Measurements from ENCODE around the gene MRNIP. TPM values are rescaled to one million over a fixed set of nuclear protein-coding genes. Genes with fewer than 3 reads are reported as not detected.

Gene MRNIP, protein sequence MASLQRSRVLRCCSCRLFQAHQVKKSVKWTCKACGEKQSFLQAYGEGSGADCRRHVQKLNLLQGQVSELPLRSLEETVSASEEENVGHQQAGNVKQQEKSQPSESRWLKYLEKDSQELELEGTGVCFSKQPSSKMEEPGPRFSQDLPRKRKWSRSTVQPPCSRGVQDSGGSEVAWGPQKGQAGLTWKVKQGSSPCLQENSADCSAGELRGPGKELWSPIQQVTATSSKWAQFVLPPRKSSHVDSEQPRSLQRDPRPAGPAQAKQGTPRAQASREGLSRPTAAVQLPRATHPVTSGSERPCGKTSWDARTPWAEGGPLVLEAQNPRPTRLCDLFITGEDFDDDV
- polyA plus RNA-seq = 10 to 100 TPM; 11.3 to 39.3 (median 20.7) TPM
- long read RNA-seq, donor 1, full-length matches to known transcripts = 11 of 11 reads
- long read RNA-seq, donor 1, partial matches to known transcripts = 0 of 11 reads
- long read RNA-seq, donor 1, other reads (novel, unspliced or antisense) = 0 of 11 reads
- long read RNA-seq, donor 2, full-length matches to known transcripts = 3 of 289 reads
- long read RNA-seq, donor 2, partial matches to known transcripts = 286 of 289 reads
- long read RNA-seq, donor 2, other reads (novel, unspliced or antisense) = 0 of 289 reads
- long read RNA-seq, donor 3, full-length matches to known transcripts = 2 of 2 reads
- long read RNA-seq, donor 3, partial matches to known transcripts = 0 of 2 reads
- long read RNA-seq, donor 3, other reads (novel, unspliced or antisense) = 0 of 2 reads
- long read RNA-seq, donor 4 = 0 reads
- long read RNA-seq, donor 5, full-length matches to known transcripts = 2 of 2 reads
- long read RNA-seq, donor 5, partial matches to known transcripts = 0 of 2 reads
- long read RNA-seq, donor 5, other reads (novel, unspliced or antisense) = 0 of 2 reads
- long read RNA-seq, donor 6 = 0 reads
- long read RNA-seq, donor 7, full-length matches to known transcripts = 8 of 8 reads
- long read RNA-seq, donor 7, partial matches to known transcripts = 0 of 8 reads
- long read RNA-seq, donor 7, other reads (novel, unspliced or antisense) = 0 of 8 reads
- long read RNA-seq, donor 8 = 0 reads
- long read RNA-seq, donor 9, full-length matches to known transcripts = 1 of 1 reads
- long read RNA-seq, donor 9, partial matches to known transcripts = 0 of 1 reads
- long read RNA-seq, donor 9, other reads (novel, unspliced or antisense) = 0 of 1 reads
- long read RNA-seq, donor 10, full-length matches to known transcripts = 7 of 582 reads
- long read RNA-seq, donor 10, partial matches to known transcripts = 536 of 582 reads
- long read RNA-seq, donor 10, other reads (novel, unspliced or antisense) = 39 of 582 reads

DNA sequence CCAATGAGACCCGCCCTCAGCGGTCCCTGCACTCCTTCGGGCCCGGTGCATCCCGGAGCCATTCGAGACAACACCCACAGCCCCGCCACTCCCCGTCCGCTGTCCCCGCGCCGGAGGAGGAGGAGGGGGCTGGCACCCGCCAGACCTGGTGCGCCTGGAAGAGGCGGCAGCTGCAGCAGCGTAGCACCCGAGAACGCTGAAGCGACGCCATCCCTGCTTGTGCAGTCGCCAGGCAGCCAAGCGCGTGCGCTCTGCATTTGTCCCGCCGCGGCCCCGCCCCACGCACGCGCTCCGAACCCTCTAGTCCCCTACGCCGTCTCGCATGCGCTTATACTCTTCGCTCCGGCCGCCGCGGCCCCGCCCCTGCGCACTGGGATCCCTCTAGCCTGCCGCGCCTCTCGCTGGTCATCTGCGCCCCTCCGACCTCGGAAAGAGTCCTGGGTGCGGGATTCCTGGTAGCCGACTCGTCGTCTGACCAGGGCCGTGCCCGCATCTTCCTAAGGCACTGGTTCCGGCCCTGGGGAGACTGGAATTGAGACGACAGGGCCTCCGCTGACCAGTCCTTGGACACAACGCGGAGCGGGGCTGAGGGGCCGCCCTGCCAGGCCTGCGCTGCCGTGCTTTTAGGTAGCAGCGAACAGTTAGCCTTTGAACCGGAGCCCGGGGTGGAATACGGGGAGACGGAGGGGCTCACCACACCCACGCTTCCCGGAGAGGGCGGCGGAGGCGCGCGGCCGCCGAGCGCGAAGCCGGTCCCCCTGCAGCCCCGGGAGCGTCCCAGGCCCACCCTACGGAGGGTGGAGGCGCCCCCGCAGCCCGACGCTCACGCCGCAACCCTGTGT, at the start of gene MRNIP:
MRNIP (minus strand) TSS at position 232 of the 842 bp plus-strand sequence; CDS start at position 211, 21 bp downstream.
- Histone ChIP-seq H3K4me3 (ENCODE audit: low read depth in 1 of 3, low read length in 3 of 3) (peak within 1 kb of the TSS; percentile 70 to 82 (median 79)), H3K4me1 (ENCODE audit: control insufficient read depth in 3 of 3, insufficient read depth in 2 of 3, low read depth in 1 of 3, low read length in 2 of 3) (no peaks in the 10 kb centered on the region), H3K36me3 (ENCODE audit: control insufficient read depth in 3 of 3, insufficient read depth in 2 of 3, low read depth in 1 of 3, low read length in 3 of 3) (peaks cover 4 to 24% (median 7%) of the 10 kb centered on the region in 3 donors), H3K27me3 (ENCODE audit: control insufficient read depth in 3 of 3, insufficient read depth in 3 of 3, low read length in 3 of 3) (no peaks in the 10 kb centered on the region), H3K27ac (ENCODE audit: low read depth in 1 of 3, low read length in 2 of 3) (peak within 1 kb of the TSS; percentile 79 to 87 (median 80)), H3K9me3 (ENCODE audit: control insufficient read depth in 2 of 2, insufficient read depth in 1 of 2, low read depth in 1 of 2, low read length in 1 of 2) (peaks cover 0 to 12% of the 10 kb centered on the region in 2 donors)
- FAIRE-seq (no peak), DNase-seq (peak; percentile 95 to 98)
- 0 to 1% (median 1%) methylated on average over 77 to 90 of the region's 90 CpGs for WGBS, 3 donors

GRCh38 chr5:179907556-179908324, 49.1 kb upstream of the MRNIP start, which contains the start of gene TBC1D9B:
TBC1D9B (minus strand) TSS chr5:179907897; CDS start chr5:179907821, 76 bp downstream.
- WGBS, 3 donors = 1 to 3% (median 3%) methylated on average over 24 to 105 of the region's 105 CpGs
- H3K27ac ChIP-seq (ENCODE audit: low read depth in 1 of 3, low read length in 2 of 3) = peak within 1 kb of the TSS; percentile 40 to 89 (median 77)
- peak within 1 kb of the TSS; percentile 64 to 92 (median 88) for H3K4me3 ChIP-seq (ENCODE audit: low read depth in 1 of 3, low read length in 3 of 3)

GRCh38 chr5:179906795-179907555, 48.4 kb upstream of the MRNIP start:
- H3K36me3 ChIP-seq (ENCODE audit: control insufficient read depth in 3 of 3, insufficient read depth in 2 of 3, low read depth in 1 of 3, low read length in 3 of 3) = peaks cover 0 to 35% (median 4%) of the 10 kb centered on the region in 3 donors
- peaks cover 0 to 8% (median 0%) of the 10 kb centered on the region in 3 donors for H3K4me1 ChIP-seq (ENCODE audit: control insufficient read depth in 3 of 3, insufficient read depth in 2 of 3, low read depth in 1 of 3, low read length in 2 of 3)
- H3K27ac ChIP-seq (ENCODE audit: low read depth in 1 of 3, low read length in 2 of 3) = peak overlapping the region in 2 of 3 donors; percentile 40 to 49
- WGBS, 3 donors = 5 to 13% (median 11%) methylated on average over 40 to 50 of the region's 50 CpGs
- DNase-seq (peak; percentile 57 to 75), FAIRE-seq (no peak)
- no peaks in the 10 kb centered on the region for H3K9me3 ChIP-seq (ENCODE audit: control insufficient read depth in 2 of 2, insufficient read depth in 1 of 2, low read depth in 1 of 2, low read length in 1 of 2)
- H3K27me3 ChIP-seq (ENCODE audit: control insufficient read depth in 3 of 3, insufficient read depth in 3 of 3, low read length in 3 of 3) = no peaks in the 10 kb centered on the region
- H3K4me3 ChIP-seq (ENCODE audit: low read depth in 1 of 3, low read length in 3 of 3) = peak overlapping the region; percentile 64 to 92 (median 88)

More at GRCh38 chr5:179907556-179908324, 49.1 kb upstream of the MRNIP start, which contains the start of gene TBC1D9B:
- H3K36me3 ChIP-seq (ENCODE audit: control insufficient read depth in 3 of 3, insufficient read depth in 2 of 3, low read depth in 1 of 3, low read length in 3 of 3) = peaks cover 0 to 27% (median 4%) of the 10 kb centered on the region in 3 donors
- FAIRE-seq (no peak), DNase-seq (peak; percentile 70 to 87)
- no peaks in the 10 kb centered on the region for H3K9me3 ChIP-seq (ENCODE audit: control insufficient read depth in 2 of 2, insufficient read depth in 1 of 2, low read depth in 1 of 2, low read length in 1 of 2)
- no peaks in the 10 kb centered on the region for H3K27me3 ChIP-seq (ENCODE audit: control insufficient read depth in 3 of 3, insufficient read depth in 3 of 3, low read length in 3 of 3)
- peaks cover 0 to 8% (median 0%) of the 10 kb centered on the region in 3 donors for H3K4me1 ChIP-seq (ENCODE audit: control insufficient read depth in 3 of 3, insufficient read depth in 2 of 3, low read depth in 1 of 3, low read length in 2 of 3)

DNA sequence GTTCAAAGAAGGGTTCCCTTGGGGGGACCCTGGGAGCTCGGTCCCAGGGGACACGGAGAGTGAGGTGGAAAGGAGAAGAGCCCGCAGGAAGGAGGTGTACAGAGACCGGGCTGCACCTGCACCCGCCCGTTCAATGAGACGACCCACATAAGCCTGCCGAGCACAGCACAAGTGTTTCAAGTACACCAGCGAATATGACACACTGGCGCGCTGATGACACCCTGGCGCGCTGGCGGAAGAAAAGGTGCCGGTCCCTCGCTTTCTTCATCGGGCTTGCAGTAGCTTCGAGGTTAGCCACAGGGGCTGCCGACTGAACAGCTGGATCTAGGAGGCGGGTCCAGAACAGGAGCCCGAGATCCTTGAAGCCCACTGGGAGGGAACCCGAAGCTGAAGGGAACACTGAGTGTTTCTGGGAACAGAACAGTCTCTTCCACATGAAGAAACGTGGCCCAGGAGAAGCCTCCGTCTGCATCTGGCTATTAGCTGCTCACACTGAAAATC, 47.7 kb upstream of the MRNIP start:
- Histone ChIP-seq H3K27me3 (ENCODE audit: control insufficient read depth in 3 of 3, insufficient read depth in 3 of 3, low read length in 3 of 3) (no peaks in the 10 kb centered on the region), H3K9me3 (ENCODE audit: control insufficient read depth in 2 of 2, insufficient read depth in 1 of 2, low read depth in 1 of 2, low read length in 1 of 2) (no peaks in the 10 kb centered on the region), H3K27ac (ENCODE audit: low read depth in 1 of 3, low read length in 2 of 3) (no peak overlapping the region), H3K36me3 (ENCODE audit: control insufficient read depth in 3 of 3, insufficient read depth in 2 of 3, low read depth in 1 of 3, low read length in 3 of 3) (peaks cover 0 to 38% (median 4%) of the 10 kb centered on the region in 3 donors), H3K4me3 (ENCODE audit: low read depth in 1 of 3, low read length in 3 of 3) (peak overlapping the region in 2 of 3 donors; percentile 64 to 92), H3K4me1 (ENCODE audit: control insufficient read depth in 3 of 3, insufficient read depth in 2 of 3, low read depth in 1 of 3, low read length in 2 of 3) (peaks cover 0 to 8% (median 0%) of the 10 kb centered on the region in 3 donors)
- FAIRE-seq = no peak
- WGBS, 3 donors = 82 to 85% (median 82%) methylated on average over 24 of the region's 24 CpGs
- DNase-seq = no peak

GRCh38 chr5:179905161-179905560, 46.5 kb upstream of the MRNIP start:
- no peak for FAIRE-seq
- 83 to 91% (median 86%) methylated on average over 8 of the region's 8 CpGs for WGBS, 3 donors

GRCh38 chr5:179904463-179905160, 46.0 kb upstream of the MRNIP start:
- no peak overlapping the region for H3K27ac ChIP-seq (ENCODE audit: low read depth in 1 of 3, low read length in 2 of 3)
- no peaks in the 10 kb centered on the region for H3K9me3 ChIP-seq (ENCODE audit: control insufficient read depth in 2 of 2, insufficient read depth in 1 of 2, low read depth in 1 of 2, low read length in 1 of 2)
- H3K4me3 ChIP-seq (ENCODE audit: low read depth in 1 of 3, low read length in 3 of 3) = no peak overlapping the region
- WGBS, 3 donors = 92 to 97% (median 92%) methylated on average over 25 of the region's 25 CpGs
- peaks cover under 1 to 53% (median 4%) of the 10 kb centered on the region in 3 donors for H3K36me3 ChIP-seq (ENCODE audit: control insufficient read depth in 3 of 3, insufficient read depth in 2 of 3, low read depth in 1 of 3, low read length in 3 of 3)
- H3K27me3 ChIP-seq (ENCODE audit: control insufficient read depth in 3 of 3, insufficient read depth in 3 of 3, low read length in 3 of 3) = no peaks in the 10 kb centered on the region
- peaks cover 0 to 8% (median 0%) of the 10 kb centered on the region in 3 donors for H3K4me1 ChIP-seq (ENCODE audit: control insufficient read depth in 3 of 3, insufficient read depth in 2 of 3, low read depth in 1 of 3, low read length in 2 of 3)
- no peak for FAIRE-seq
- DNase-seq = no peak

More at GRCh38 chr5:179905161-179905560, 46.5 kb upstream of the MRNIP start:
- peaks cover 0 to 8% (median 0%) of the 10 kb centered on the region in 3 donors for H3K4me1 ChIP-seq (ENCODE audit: control insufficient read depth in 3 of 3, insufficient read depth in 2 of 3, low read depth in 1 of 3, low read length in 2 of 3)
- H3K27ac ChIP-seq (ENCODE audit: low read depth in 1 of 3, low read length in 2 of 3) = no peak overlapping the region
- H3K9me3 ChIP-seq (ENCODE audit: control insufficient read depth in 2 of 2, insufficient read depth in 1 of 2, low read depth in 1 of 2, low read length in 1 of 2) = no peaks in the 10 kb centered on the region
- no peak overlapping the region for H3K4me3 ChIP-seq (ENCODE audit: low read depth in 1 of 3, low read length in 3 of 3)
- H3K36me3 ChIP-seq (ENCODE audit: control insufficient read depth in 3 of 3, insufficient read depth in 2 of 3, low read depth in 1 of 3, low read length in 3 of 3) = peaks cover 0 to 47% (median 4%) of the 10 kb centered on the region in 3 donors
- no peak for DNase-seq
- no peaks in the 10 kb centered on the region for H3K27me3 ChIP-seq (ENCODE audit: control insufficient read depth in 3 of 3, insufficient read depth in 3 of 3, low read length in 3 of 3)

Data from small intestine (tissue), 16 donors.